MG63 (cell line): ENCODE measurements around the gene C7. TPM values are rescaled to one million over a fixed set of nuclear protein-coding genes. Genes with fewer than 3 reads are reported as not detected.
"Not testable (repeated sequence)": the region's sequence is repeated elsewhere in the genome, so short reads cannot be mapped to it uniquely, and the experiment has no call there.

ENCODE experiments used
- DNase-seq: peaks from one replicate; pipeline ENCODE4 v3.0.0-alpha.2; 2020
- H3K27me3 ChIP-seq: fragments of 250-450 bp; sonication (Bioruptor Pico); 2 replicates; pipeline ENCODE4 v1.5.1; 2020; ENCODE audit warnings: mild to moderate bottlenecking, moderate library complexity
- H3K36me3 ChIP-seq: fragments of 250-450 bp; sonication (Bioruptor Pico); 2 replicates; pipeline ENCODE4 v1.5.1; 2020; ENCODE audit warnings: mild to moderate bottlenecking, moderate library complexity
- H3K4me3 ChIP-seq: fragments of 250-450 bp; sonication (Bioruptor Pico); 2 replicates; pipeline ENCODE4 v1.5.1; 2020; ENCODE audit warnings: mild to moderate bottlenecking, moderate library complexity
- H3K9me3 ChIP-seq: fragments of 250-450 bp; sonication (Bioruptor Pico); 2 replicates; pipeline ENCODE4 v1.5.1; 2020; ENCODE audit warnings: mild to moderate bottlenecking, moderate library complexity
- total RNA-seq: library from RNA; depleted of rRNA; stranded (reverse); fragments of >200 nt; shearing (Covaris generic); gene quantifications from 2 replicates; pipeline ENCODE4 v1.2.3, GENCODE V29; 2014; ENCODE audit warnings: low replicate concordance; rRNA removed

The C7 gene
- total RNA-seq, 1 experiment from 2014 or later = not detected

DNA sequence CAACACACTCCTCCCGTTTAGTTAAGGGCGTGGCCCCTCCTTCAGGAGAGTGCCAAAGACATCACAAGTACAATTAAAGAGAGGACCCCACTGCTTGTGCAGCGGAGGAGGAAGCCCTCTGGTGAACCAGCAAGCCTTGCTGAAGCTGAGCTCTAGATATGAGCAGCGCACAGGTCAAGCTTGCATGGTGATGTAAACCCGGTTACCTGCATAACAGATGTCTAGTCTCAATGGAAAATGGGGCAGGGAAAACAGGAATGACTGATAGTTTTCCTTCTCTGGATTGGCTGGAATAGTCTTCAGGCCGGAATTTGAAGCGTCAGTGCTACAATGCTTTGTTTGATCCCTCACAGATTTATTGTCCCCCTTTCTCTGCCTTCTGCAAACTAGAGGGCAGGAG, 95.6 kb downstream of the C7 start:
- Histone ChIP-seq H3K36me3 (no peaks in the 10 kb centered on the region), H3K9me3 (no peaks in the 10 kb centered on the region; the same call in 1 of the 2 replicates), H3K27me3 (no peaks in the 10 kb centered on the region), H3K4me3 (no peak overlapping the region)
- no peak for DNase-seq

DNA sequence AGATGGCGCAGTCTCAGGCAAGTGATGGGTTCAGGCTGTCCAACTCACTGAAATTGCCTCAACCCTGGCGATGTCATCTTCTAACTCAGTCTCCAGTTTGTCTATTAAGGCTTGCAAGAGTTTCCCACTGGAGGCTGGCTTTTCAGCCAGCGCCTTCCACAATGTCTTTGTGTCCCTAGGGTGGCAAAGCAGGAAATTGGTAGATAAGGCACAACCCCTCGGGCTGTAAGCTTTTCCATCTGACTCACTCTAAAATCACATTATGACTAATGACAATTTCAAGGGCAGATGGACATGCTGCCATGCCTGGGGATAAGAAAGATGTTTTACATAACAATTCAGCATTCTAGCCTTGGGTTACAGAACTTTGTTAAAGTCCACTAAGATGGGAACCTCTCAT, 99.9 kb downstream of the C7 start:
- H3K36me3 ChIP-seq = no peaks in the 10 kb centered on the region
- peak; percentile 30 for DNase-seq
- no peaks in the 10 kb centered on the region; the same call in 1 of the 2 replicates for H3K9me3 ChIP-seq
- no peak overlapping the region for H3K4me3 ChIP-seq
- H3K27me3 ChIP-seq = no peaks in the 10 kb centered on the region

DNA sequence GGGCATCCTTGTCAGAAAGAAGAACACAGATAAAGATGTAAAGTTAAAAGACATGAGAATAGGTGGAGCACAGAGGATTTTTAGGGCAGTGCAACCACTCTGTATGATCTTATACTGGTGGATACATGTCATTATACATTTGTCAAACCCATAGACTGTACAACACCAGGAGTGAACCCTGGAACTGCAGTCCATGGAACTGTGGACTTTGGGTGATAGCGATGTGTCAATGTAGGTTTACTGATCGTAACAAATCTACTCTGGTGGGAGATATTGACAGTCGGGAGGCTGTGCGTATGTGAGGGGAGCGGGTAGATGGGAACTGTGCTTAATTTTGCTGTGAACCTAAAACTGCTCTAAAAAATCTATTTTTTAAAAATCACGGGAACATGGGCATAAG, 101.3 kb downstream of the C7 start:
- Histone ChIP-seq H3K4me3 (no peak overlapping the region), H3K27me3 (no peaks in the 10 kb centered on the region), H3K36me3 (no peaks in the 10 kb centered on the region), H3K9me3 (no peaks in the 10 kb centered on the region; the same call in 1 of the 2 replicates)
- DNase-seq = no peak

- Histone ChIP-seq H3K36me3 (no peaks in the 10 kb centered on the region), H3K4me3 (no peak overlapping the region), H3K9me3 (no peaks in the 10 kb centered on the region; the same call in 1 of the 2 replicates), H3K27me3 (no peaks in the 10 kb centered on the region)
- no peak for DNase-seq
These were observed 103.0 kb downstream of the C7 start for GRCh38 chr5:41012318-41012717.

GRCh38 chr5:41022600-41022999, 113.3 kb downstream of the C7 start:
- H3K27me3 ChIP-seq, H3K4me3 ChIP-seq, H3K36me3 ChIP-seq, H3K9me3 ChIP-seq, DNase-seq: not testable (repeated sequence)

Other genes with a start within 250 kb of the C7 start
- 1.2 and 2.1 TPM in 2 replicates for gene PTGER4, start 229.6 kb upstream of the C7 start, total RNA-seq
- gene TTC33, start 153.5 kb upstream of the C7 start, total RNA-seq = 16.3 and 33.5 TPM in 2 replicates
- gene PRKAA1, start 111.1 kb upstream of the C7 start, total RNA-seq = 69.0 and 128 TPM in 2 replicates
- gene RPL37, start 74.3 kb upstream of the C7 start, total RNA-seq = 134 and 523 TPM in 2 replicates
- 2.0 and 2.4 TPM in 2 replicates for gene CARD6, start 68.1 kb upstream of the C7 start, total RNA-seq
- not detected in 2 replicates for gene MROH2B, start 161.8 kb downstream of the C7 start, total RNA-seq